Measurements from ENCODE around the gene RASL11A.

Gene RASL11A

DNA sequence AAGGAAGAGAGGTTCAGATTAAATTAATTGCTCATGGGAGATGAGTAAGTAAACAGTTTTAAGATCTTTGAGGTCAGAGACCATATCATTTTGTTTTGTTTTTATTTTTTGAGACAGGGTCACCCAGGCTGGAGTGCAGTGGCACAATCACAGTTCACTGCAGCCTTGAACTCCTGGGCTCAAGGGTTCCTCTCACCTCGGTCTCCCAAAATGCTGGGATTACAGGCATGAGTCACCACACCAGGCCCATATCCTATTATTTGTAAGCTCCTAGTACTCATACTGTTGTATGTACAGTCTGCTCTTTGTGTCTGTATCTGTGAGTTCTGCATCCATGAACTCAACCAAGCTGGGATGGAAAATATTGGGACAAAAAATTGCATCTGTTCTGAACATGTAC, 6.0 kb upstream of the RASL11A start:
- Histone ChIP-seq H3K36me3 (ENCODE audit: control insufficient read depth in 5 of 5, insufficient read depth in 5 of 5, low read length in 5 of 5) (peaks cover 0 to 13% (median 3%) of the 10 kb centered on the region in 5 donors), H3K27me3 (ENCODE audit: control insufficient read depth in 5 of 5, insufficient read depth in 4 of 5, low read length in 5 of 5) (no peaks in the 10 kb centered on the region), H3K9ac (ENCODE audit: low read length in 5 of 5) (no peak overlapping the region)

DNA sequence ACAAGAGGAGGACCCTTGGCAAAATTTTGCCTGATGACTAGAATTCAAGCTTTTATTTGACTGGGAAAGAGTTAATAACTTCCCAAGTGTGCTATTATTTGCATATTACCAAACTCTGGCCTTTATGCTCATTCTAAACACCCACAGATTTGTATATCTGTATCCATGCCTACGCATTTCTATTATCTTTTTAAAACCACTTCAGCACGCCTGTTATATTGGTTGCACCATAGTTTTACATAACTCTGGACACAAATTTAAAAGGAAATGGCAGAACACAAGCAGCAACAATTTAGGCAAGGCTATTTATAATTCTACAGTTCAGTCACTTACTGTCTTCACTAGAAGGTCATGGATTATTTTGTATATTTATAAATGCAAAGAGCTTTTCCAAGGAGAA, 3.7 kb upstream of the RASL11A start:
- Histone ChIP-seq H3K9ac (ENCODE audit: low read length in 5 of 5) (no peak overlapping the region), H3K36me3 (ENCODE audit: control insufficient read depth in 5 of 5, insufficient read depth in 5 of 5, low read length in 5 of 5) (peaks cover 0 to 5% (median 2%) of the 10 kb centered on the region in 5 donors), H3K27me3 (ENCODE audit: control insufficient read depth in 5 of 5, insufficient read depth in 4 of 5, low read length in 5 of 5) (no peaks in the 10 kb centered on the region), H3K9me3 (ENCODE audit: control insufficient read depth in 5 of 5, low read length in 5 of 5) (no peaks in the 10 kb centered on the region), H3K4me3 (ENCODE audit: low read depth in 1 of 5, low read length in 5 of 5) (no peak overlapping the region), H3K27ac (ENCODE audit: low read depth, low read length) (no peak overlapping the region), H3K4me1 (ENCODE audit: control insufficient read depth in 5 of 5, insufficient read depth in 5 of 5, low read length in 5 of 5) (peaks cover 3 to 23% (median 21%) of the 10 kb centered on the region in 5 donors)

More for the DNA sequence above, 6.0 kb upstream of the RASL11A start:
- Histone ChIP-seq H3K4me3 (ENCODE audit: low read depth in 1 of 5, low read length in 5 of 5) (no peak overlapping the region), H3K27ac (ENCODE audit: low read depth, low read length) (no peak overlapping the region), H3K4me1 (ENCODE audit: control insufficient read depth in 5 of 5, insufficient read depth in 5 of 5, low read length in 5 of 5) (peaks cover 0 to 15% (median 6%) of the 10 kb centered on the region in 5 donors), H3K9me3 (ENCODE audit: control insufficient read depth in 5 of 5, low read length in 5 of 5) (no peaks in the 10 kb centered on the region)

DNA sequence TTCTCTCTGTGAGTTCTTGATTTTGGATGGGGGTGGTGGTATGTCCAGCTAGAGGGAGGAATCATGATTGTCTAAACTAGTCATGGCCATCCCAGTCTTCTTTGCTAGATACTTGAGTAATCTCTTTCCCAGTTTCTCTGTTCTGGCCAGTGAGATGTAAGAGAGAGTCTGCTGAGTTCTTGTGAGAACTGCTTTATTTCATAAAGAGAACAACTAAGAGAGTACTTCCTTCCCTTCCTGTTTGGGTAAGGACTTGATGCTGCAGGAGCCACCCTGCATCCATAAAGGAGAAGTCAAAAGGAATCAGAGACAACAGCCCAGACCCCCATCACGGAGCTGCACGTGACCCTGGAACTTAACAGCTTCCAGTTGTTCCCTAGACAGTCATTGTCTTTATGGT, 3.0 kb upstream of the RASL11A start:
- Histone ChIP-seq H3K9me3 (ENCODE audit: control insufficient read depth in 5 of 5, low read length in 5 of 5) (no peaks in the 10 kb centered on the region), H3K27ac (ENCODE audit: low read depth, low read length) (no peak overlapping the region), H3K9ac (ENCODE audit: low read length in 5 of 5) (no peak overlapping the region), H3K4me3 (ENCODE audit: low read depth in 1 of 5, low read length in 5 of 5) (no peak overlapping the region), H3K27me3 (ENCODE audit: control insufficient read depth in 5 of 5, insufficient read depth in 4 of 5, low read length in 5 of 5) (no peaks in the 10 kb centered on the region), H3K36me3 (ENCODE audit: control insufficient read depth in 5 of 5, insufficient read depth in 5 of 5, low read length in 5 of 5) (peaks cover 0 to under 1% (median 0%) of the 10 kb centered on the region in 5 donors), H3K4me1 (ENCODE audit: control insufficient read depth in 5 of 5, insufficient read depth in 5 of 5, low read length in 5 of 5) (peaks cover 3 to 28% (median 27%) of the 10 kb centered on the region in 5 donors)

DNA sequence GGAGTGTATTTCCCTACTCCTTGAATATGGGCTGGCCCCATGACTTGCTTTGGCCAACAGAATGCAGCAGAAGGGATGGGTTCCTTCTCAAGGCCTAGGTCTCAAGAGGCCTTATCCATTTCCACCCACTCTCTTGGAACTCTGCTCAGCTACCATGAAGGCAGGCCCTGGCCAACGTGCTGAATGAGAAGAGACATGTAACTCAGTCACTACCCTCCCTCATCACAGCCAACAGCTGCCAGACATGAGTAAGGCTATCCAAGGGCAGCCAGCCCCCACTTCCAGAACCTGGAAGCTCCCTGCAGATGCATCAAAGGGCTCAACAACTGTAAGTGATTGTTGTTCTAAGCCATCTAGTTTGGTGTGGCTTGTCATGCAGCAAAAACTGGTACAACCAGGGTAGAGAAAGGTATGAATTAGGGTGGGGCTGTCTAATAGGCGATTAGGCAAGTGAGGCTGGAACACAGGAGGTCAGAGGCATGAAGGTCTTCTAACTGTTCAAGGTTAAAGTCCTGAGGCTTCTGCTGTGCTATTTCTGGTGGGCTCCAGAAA, 1.4 kb upstream of the RASL11A start:
- Histone ChIP-seq H3K9ac (ENCODE audit: low read length in 5 of 5) (no peak overlapping the region), H3K4me1 (ENCODE audit: control insufficient read depth in 5 of 5, insufficient read depth in 5 of 5, low read length in 5 of 5) (peaks cover 3 to 36% (median 27%) of the 10 kb centered on the region in 5 donors)

DNA sequence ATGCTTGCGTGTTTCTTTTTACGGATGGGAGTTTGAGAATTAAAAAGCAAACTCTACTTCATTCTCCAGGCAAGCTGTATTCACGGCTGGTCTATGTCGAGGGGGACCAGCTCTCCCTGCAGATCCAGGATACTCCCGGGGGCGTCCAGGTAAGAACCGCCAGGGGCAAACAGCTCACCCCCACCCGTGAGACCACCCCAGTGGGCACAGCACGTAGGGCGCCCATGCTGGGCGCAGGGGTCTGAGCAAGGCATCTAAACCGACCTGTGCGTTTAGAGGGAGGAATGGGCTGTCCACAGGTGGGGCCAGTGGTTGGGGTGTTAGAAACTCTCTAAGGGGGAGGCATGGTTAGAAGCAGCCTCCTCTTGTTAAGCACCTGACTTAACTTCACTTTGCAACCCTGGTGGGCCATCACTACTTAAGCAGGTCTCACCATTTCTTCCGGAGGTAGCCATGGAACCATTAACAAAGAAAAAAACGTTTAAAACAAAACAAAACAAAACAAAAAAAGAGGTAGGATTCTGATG, 1.0 kb downstream of the RASL11A start:
- H3K27me3 ChIP-seq (ENCODE audit: control insufficient read depth in 5 of 5, insufficient read depth in 4 of 5, low read length in 5 of 5) = no peaks in the 10 kb centered on the region
- H3K27ac ChIP-seq (ENCODE audit: low read depth, low read length) = peak overlapping the region; percentile 78
- H3K4me3 ChIP-seq (ENCODE audit: low read depth in 1 of 5, low read length in 5 of 5) = peak overlapping the region; percentile 77 to 90 (median 86)
- H3K9me3 ChIP-seq (ENCODE audit: control insufficient read depth in 5 of 5, low read length in 5 of 5) = no peaks in the 10 kb centered on the region
- peaks cover 5 to 40% (median 36%) of the 10 kb centered on the region in 5 donors for H3K4me1 ChIP-seq (ENCODE audit: control insufficient read depth in 5 of 5, insufficient read depth in 5 of 5, low read length in 5 of 5)
- no peaks in the 10 kb centered on the region for H3K36me3 ChIP-seq (ENCODE audit: control insufficient read depth in 5 of 5, insufficient read depth in 5 of 5, low read length in 5 of 5)
- H3K9ac ChIP-seq (ENCODE audit: low read length in 5 of 5) = peak overlapping the region; percentile 38 to 91 (median 80)

More for the DNA sequence above, 1.4 kb upstream of the RASL11A start:
- Histone ChIP-seq H3K27me3 (ENCODE audit: control insufficient read depth in 5 of 5, insufficient read depth in 4 of 5, low read length in 5 of 5) (no peaks in the 10 kb centered on the region), H3K4me3 (ENCODE audit: low read depth in 1 of 5, low read length in 5 of 5) (no peak overlapping the region), H3K36me3 (ENCODE audit: control insufficient read depth in 5 of 5, insufficient read depth in 5 of 5, low read length in 5 of 5) (no peaks in the 10 kb centered on the region), H3K27ac (ENCODE audit: low read depth, low read length) (no peak overlapping the region), H3K9me3 (ENCODE audit: control insufficient read depth in 5 of 5, low read length in 5 of 5) (no peaks in the 10 kb centered on the region)

DNA sequence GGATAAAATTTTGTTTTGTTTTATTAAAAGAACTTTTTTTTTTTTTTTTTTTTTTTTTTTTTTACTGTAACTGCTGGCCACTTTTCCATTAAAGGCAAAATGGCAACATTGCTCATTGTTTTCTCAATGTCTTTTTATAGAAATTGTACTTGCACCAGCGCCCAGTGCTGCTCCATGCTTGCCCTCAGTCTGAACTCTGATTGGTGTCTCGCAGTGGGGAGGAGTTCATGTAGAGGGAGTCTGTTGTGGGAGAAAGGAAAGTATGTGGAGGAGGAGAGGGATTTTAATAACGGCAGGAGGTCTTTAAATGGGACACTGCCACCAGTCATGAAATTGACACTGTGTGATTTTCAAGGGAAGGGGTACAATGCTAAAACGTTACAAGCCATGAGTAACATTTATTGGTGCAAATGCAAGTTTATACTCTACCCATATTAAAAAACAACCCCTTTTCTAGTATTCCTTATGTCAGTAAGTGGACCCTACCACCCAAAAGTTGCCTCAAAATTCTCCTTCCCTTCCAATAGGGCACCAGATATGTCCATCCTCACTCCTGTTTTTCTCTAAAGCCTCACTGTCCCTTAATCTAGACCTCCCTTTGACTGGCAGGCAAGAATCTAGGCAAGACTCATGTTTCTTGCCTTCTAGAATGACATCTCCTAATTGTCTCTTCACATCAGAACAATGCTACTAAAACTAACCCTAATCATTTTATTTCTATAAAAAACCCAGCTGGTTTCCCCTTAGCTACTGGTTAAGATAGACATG, 3.2 kb downstream of the RASL11A start:
- Histone ChIP-seq H3K27ac (ENCODE audit: low read depth, low read length) (no peak overlapping the region), H3K4me3 (ENCODE audit: low read depth in 1 of 5, low read length in 5 of 5) (no peak overlapping the region), H3K9ac (ENCODE audit: low read length in 5 of 5) (no peak overlapping the region), H3K27me3 (ENCODE audit: control insufficient read depth in 5 of 5, insufficient read depth in 4 of 5, low read length in 5 of 5) (no peaks in the 10 kb centered on the region), H3K4me1 (ENCODE audit: control insufficient read depth in 5 of 5, insufficient read depth in 5 of 5, low read length in 5 of 5) (peaks cover 5 to 32% (median 30%) of the 10 kb centered on the region in 5 donors), H3K9me3 (ENCODE audit: control insufficient read depth in 5 of 5, low read length in 5 of 5) (no peaks in the 10 kb centered on the region), H3K36me3 (ENCODE audit: control insufficient read depth in 5 of 5, insufficient read depth in 5 of 5, low read length in 5 of 5) (no peaks in the 10 kb centered on the region)

DNA sequence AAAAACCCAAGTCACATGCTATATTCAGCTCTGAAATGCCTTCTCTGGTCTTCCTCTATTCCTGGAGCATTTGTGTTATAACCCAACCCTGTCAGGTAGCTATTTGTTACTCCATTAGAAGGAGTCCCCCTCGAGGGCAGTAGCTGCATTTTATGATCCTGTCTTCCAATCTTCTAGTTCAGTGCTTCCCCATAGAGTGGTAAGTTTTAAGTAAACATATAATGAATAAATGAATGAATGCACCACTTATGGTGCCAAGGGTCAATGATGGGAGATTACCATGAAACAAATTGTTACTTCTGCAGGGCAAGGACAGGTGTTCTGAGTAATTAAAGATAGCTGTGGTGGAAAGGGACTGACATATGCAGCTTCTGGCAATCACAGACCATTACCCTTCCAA, 4.0 kb downstream of the RASL11A start:
- Histone ChIP-seq H3K27me3 (ENCODE audit: control insufficient read depth in 5 of 5, insufficient read depth in 4 of 5, low read length in 5 of 5) (peaks cover 0 to 4% (median 0%) of the 10 kb centered on the region in 5 donors), H3K4me3 (ENCODE audit: low read depth in 1 of 5, low read length in 5 of 5) (no peak overlapping the region), H3K9ac (ENCODE audit: low read length in 5 of 5) (no peak overlapping the region), H3K9me3 (ENCODE audit: control insufficient read depth in 5 of 5, low read length in 5 of 5) (no peaks in the 10 kb centered on the region), H3K4me1 (ENCODE audit: control insufficient read depth in 5 of 5, insufficient read depth in 5 of 5, low read length in 5 of 5) (peaks cover 5 to 32% (median 30%) of the 10 kb centered on the region in 5 donors), H3K27ac (ENCODE audit: low read depth, low read length) (no peak overlapping the region), H3K36me3 (ENCODE audit: control insufficient read depth in 5 of 5, insufficient read depth in 5 of 5, low read length in 5 of 5) (no peaks in the 10 kb centered on the region)

DNA sequence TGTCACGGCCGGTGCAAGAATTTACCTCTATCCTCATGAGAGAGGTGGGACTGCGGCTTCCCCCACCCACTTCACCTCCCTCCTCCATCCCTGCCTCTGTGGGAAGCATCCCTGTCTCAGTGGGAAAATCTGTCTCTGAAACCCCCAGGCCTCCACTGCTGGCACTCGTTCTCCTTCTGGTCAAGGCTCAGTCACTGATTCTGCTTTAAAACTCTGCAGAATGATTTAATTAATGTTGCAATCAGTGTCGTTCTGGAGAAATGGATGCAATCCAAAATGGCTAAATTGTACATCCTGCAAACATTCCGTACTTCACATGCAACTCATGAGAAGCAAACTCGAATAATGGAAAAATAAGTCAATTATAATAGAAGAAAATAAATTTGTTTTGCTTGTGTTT, 5.6 kb downstream of the RASL11A start:
- H3K9me3 ChIP-seq (ENCODE audit: control insufficient read depth in 5 of 5, low read length in 5 of 5) = no peaks in the 10 kb centered on the region
- no peak overlapping the region for H3K27ac ChIP-seq (ENCODE audit: low read depth, low read length)
- no peak overlapping the region for H3K9ac ChIP-seq (ENCODE audit: low read length in 5 of 5)
- H3K27me3 ChIP-seq (ENCODE audit: control insufficient read depth in 5 of 5, insufficient read depth in 4 of 5, low read length in 5 of 5) = peaks cover 0 to 4% (median 0%) of the 10 kb centered on the region in 5 donors
- H3K4me1 ChIP-seq (ENCODE audit: control insufficient read depth in 5 of 5, insufficient read depth in 5 of 5, low read length in 5 of 5) = peaks cover 5 to 27% (median 22%) of the 10 kb centered on the region in 5 donors
- no peak overlapping the region for H3K4me3 ChIP-seq (ENCODE audit: low read depth in 1 of 5, low read length in 5 of 5)
- no peaks in the 10 kb centered on the region for H3K36me3 ChIP-seq (ENCODE audit: control insufficient read depth in 5 of 5, insufficient read depth in 5 of 5, low read length in 5 of 5)

DNA sequence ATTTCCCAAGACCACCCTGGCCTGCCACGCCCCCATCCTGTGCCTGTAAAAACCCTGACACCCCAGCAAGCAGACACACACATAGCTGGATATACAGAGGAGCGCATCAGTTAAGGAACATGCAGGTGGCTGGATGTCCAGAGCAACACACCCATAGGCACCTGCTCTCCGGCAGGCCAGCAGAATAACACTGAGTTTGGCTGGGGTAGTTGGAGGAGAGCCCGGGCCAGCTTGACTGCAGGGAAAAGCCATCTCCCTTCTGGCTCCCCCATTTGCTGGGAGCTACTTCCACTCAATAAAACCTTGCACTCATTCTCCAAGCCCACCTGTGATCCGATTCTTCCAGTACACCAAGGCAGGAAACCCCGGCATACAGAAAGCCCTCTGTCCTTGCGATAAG, 8.9 kb downstream of the RASL11A start:
- H3K4me3 ChIP-seq (ENCODE audit: low read depth in 1 of 5, low read length in 5 of 5) = no peak overlapping the region

DNA sequence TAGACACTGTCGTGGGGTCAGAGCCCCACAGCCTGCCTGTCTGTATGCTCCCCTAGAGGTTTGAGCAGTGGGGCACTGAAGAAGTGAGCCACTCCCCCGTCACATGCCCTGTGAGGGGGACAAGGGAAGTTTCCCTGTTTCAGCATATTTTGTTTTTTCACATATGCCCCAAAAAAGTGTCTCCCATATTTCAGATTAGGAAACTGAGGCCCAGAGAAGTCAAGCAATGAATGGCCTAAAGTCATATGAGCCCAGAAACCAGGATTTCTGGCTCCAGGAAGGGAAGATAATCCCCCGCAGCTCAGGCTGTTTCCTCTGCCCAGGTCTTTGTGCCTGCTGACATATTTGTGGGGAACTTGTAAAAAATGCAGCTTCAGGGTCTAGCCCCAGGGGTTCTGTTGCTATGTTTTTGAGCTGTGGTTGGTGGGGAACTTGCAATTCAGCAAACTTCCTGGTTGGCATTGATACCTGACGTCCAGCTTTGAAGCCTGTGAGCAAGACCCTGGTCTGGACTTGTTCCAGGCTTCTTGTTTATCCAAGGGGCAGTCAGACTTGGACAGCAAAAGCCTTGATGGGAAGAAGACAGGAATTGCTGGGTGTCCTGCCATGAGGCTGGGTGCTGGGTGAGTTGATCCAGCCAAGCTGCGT, 9.5 kb downstream of the RASL11A start:
- H3K36me3 ChIP-seq (ENCODE audit: control insufficient read depth in 5 of 5, insufficient read depth in 5 of 5, low read length in 5 of 5) = no peaks in the 10 kb centered on the region
- peaks cover 0 to 5% (median 0%) of the 10 kb centered on the region in 5 donors for H3K27me3 ChIP-seq (ENCODE audit: control insufficient read depth in 5 of 5, insufficient read depth in 4 of 5, low read length in 5 of 5)
- no peaks in the 10 kb centered on the region for H3K9me3 ChIP-seq (ENCODE audit: control insufficient read depth in 5 of 5, low read length in 5 of 5)
- H3K4me3 ChIP-seq (ENCODE audit: low read depth in 1 of 5, low read length in 5 of 5) = no peak overlapping the region
- no peak overlapping the region for H3K9ac ChIP-seq (ENCODE audit: low read length in 5 of 5)
- no peak overlapping the region for H3K27ac ChIP-seq (ENCODE audit: low read depth, low read length)
- peaks cover 0 to 12% (median 3%) of the 10 kb centered on the region in 5 donors for H3K4me1 ChIP-seq (ENCODE audit: control insufficient read depth in 5 of 5, insufficient read depth in 5 of 5, low read length in 5 of 5)

More for the DNA sequence above, 8.9 kb downstream of the RASL11A start:
- Histone ChIP-seq H3K27me3 (ENCODE audit: control insufficient read depth in 5 of 5, insufficient read depth in 4 of 5, low read length in 5 of 5) (peaks cover 0 to 5% (median 0%) of the 10 kb centered on the region in 5 donors), H3K9me3 (ENCODE audit: control insufficient read depth in 5 of 5, low read length in 5 of 5) (no peaks in the 10 kb centered on the region), H3K36me3 (ENCODE audit: control insufficient read depth in 5 of 5, insufficient read depth in 5 of 5, low read length in 5 of 5) (no peaks in the 10 kb centered on the region), H3K4me1 (ENCODE audit: control insufficient read depth in 5 of 5, insufficient read depth in 5 of 5, low read length in 5 of 5) (peaks cover 0 to 12% (median 3%) of the 10 kb centered on the region in 5 donors), H3K27ac (ENCODE audit: low read depth, low read length) (no peak overlapping the region), H3K9ac (ENCODE audit: low read length in 5 of 5) (no peak overlapping the region)
